Measurements from ENCODE around the gene THSD7B. TPM values are rescaled to one million over a fixed set of nuclear protein-coding genes. Genes with fewer than 3 reads are reported as not detected.

THSD7B gene
- total and polyA plus RNA-seq, 9 of the 15 experiments (the other 6 are each of a cell fraction or from before 2014, with no cell fraction given) = not detected

DNA sequence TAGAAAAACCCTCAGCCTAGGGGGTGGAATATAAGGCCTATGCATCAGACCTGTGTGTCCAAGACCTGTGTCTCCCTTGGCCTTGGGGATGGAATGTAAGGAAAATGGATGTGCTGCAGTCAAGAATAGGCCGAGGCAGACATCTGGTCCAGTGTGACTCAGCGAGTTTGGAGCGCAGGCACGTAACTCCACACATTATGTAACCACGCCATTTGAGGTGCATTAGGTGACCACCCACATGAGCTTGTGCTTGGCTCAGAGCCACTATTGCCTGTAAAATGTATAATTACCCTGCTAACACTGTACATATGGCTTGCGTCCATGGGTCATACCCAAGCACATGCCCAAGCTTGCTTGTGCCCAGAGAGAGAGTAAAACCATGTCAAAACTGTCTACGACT lies 618.0 kb downstream of the THSD7B start:
- no peaks in the 10 kb centered on the region for H3K27me3 ChIP-seq (ENCODE audit: control insufficient read depth in 2 of 2, insufficient read depth in 2 of 2, low read length in 2 of 2)
- ChIA-PET CTCF (ENCODE audit: low intra/inter-chr PET ratio) (no interaction called here), POLR2A (no interaction called here)
- no peaks in the 10 kb centered on the region for H3K4me1 ChIP-seq (replicated peaks in 1 of 2; ENCODE audit: control insufficient read depth in 2 of 2, insufficient read depth in 2 of 2, low read length in 2 of 2)
- intact Hi-C loops (cut with micrococcal nuclease) = no loop called here
- H4K20me1 ChIP-seq (replicated peaks; ENCODE audit: control insufficient read depth, insufficient read depth, low read length) = no peaks in the 10 kb centered on the region
- H3K36me3 ChIP-seq (ENCODE audit: control insufficient read depth, insufficient read depth, low read length) = no peaks in the 10 kb centered on the region
- no peak for FAIRE-seq
- WGBS (ENCODE audit: insufficient coverage, low coverage, missing lambda C conversion rate) = 6% methylated on average over 7 of the region's 7 CpGs
- ATAC-seq = no peak
- H3K27ac ChIP-seq (ENCODE audit: extremely low read depth, low read depth, low read length) = no peak overlapping the region
- H3K79me2 ChIP-seq (ENCODE audit: control insufficient read depth, insufficient read depth, low read length) = no peaks in the 10 kb centered on the region
- no peak overlapping the region for H2AFZ ChIP-seq (ENCODE audit: low read depth, low read length)
- H3K4me2 ChIP-seq (ENCODE audit: insufficient read depth, low read length) = no peak overlapping the region
- BruUV-seq (replicated peaks) = no TSS peak
- TF ChIP-seq ADNP (tag; IDR thresholded peaks at IDR 0.05) = no peak
- TF ChIP-seq MEF2D (tag; conservative IDR thresholded peaks at IDR 0.05; ENCODE audit: low read depth) = no peak
- TF ChIP-seq ZNF274 (IDR thresholded peaks at IDR 0.05; ENCODE audit: borderline replicate concordance, low read depth, low read length) = no peak
- no peak for TF ChIP-seq ELF2 (CRISPR knock-in tag; IDR thresholded peaks at IDR 0.05)
- TF ChIP-seq ZBTB7A (IDR thresholded peaks at IDR 0.05; ENCODE audit: borderline replicate concordance, control insufficient read depth, low read depth, low read length) = no peak
- no peak for TF ChIP-seq PKNOX1 (IDR thresholded peaks at IDR 0.05)
- TF ChIP-seq DNMT1 (IDR thresholded peaks at IDR 0.05) = no peak
- no peak for TF ChIP-seq ZNF316 (IDR thresholded peaks at IDR 0.05)
- no peak for TF ChIP-seq PYGO2 (tag; IDR thresholded peaks at IDR 0.05)
- TF ChIP-seq, protein P1, sequence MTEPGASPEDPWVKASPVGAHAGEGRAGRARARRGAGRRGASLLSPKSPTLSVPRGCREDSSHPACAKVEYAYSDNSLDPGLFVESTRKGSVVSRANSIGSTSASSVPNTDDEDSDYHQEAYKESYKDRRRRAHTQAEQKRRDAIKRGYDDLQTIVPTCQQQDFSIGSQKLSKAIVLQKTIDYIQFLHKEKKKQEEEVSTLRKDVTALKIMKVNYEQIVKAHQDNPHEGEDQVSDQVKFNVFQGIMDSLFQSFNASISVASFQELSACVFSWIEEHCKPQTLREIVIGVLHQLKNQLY (CRISPR knock-in tag; conservative IDR thresholded peaks at IDR 0.05) = no peak
- TF ChIP-seq CBFA2T2 (conservative IDR thresholded peaks at IDR 0.05) = no peak
- no peak for TF ChIP-seq RHOXF2B (CRISPR knock-in tag; conservative IDR thresholded peaks at IDR 0.05)
- TF ChIP-seq GTF3C2 (IDR thresholded peaks at IDR 0.05; ENCODE audit: borderline replicate concordance, extremely low read depth, insufficient read length) = no peak
- TF ChIP-seq, protein P2, sequence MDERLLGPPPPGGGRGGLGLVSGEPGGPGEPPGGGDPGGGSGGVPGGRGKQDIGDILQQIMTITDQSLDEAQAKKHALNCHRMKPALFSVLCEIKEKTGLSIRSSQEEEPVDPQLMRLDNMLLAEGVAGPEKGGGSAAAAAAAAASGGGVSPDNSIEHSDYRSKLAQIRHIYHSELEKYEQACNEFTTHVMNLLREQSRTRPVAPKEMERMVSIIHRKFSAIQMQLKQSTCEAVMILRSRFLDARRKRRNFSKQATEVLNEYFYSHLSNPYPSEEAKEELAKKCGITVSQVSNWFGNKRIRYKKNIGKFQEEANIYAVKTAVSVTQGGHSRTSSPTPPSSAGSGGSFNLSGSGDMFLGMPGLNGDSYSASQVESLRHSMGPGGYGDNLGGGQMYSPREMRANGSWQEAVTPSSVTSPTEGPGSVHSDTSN (CRISPR knock-in tag; IDR thresholded peaks at IDR 0.05; ENCODE audit: low read depth) = no peak
- TF ChIP-seq, protein P2 (tag; conservative IDR thresholded peaks at IDR 0.05; ENCODE audit: low read depth) = no peak
- no peak for TF ChIP-seq MYC (IDR thresholded peaks at IDR 0.05; ENCODE audit: low read depth, low read length)
- TF ChIP-seq MYC (CRISPR knock-in tag; IDR thresholded peaks at IDR 0.05; ENCODE audit: borderline replicate concordance, low read depth) = no peak
- no peaks in the 10 kb centered on the region for H3K9me1 ChIP-seq (ENCODE audit: control insufficient read depth, insufficient read depth, low read length)
- no peaks in the 10 kb centered on the region for H3K9me3 ChIP-seq (replicated peaks; ENCODE audit: control insufficient read depth, insufficient read depth, low read depth, low read length)
- no peak overlapping the region for H3K4me3 ChIP-seq
- no peak overlapping the region for H3K9ac ChIP-seq (ENCODE audit: insufficient read depth in 1 of 2, low read depth in 2 of 2, low read length in 2 of 2)
- DNase-seq (ENCODE audit: extremely low read depth in 1 of 4, low spot score in 3 of 4) = no peak
- in situ Hi-C loops (cut with MboI) = no loop called here

Data from K562 (cell line).